ENCODE results near the gene NRL. TPM values are rescaled to one million over a fixed set of nuclear protein-coding genes. Genes with fewer than 3 reads are reported as not detected.

NRL gene
- total and polyA plus RNA-seq, 2 donors from 2014 or later, result 4.9 to 5.5 TPM

- Histone ChIP-seq H3K27ac (ENCODE audit: low read depth in 2 of 2, low read length in 2 of 2) (no peak overlapping the region), H3K4me3 (ENCODE audit: low read length in 3 of 3) (no peak overlapping the region), H3K9ac (ENCODE audit: low read length in 3 of 3) (no peak overlapping the region), H3K9me3 (ENCODE audit: control insufficient read depth in 2 of 3, insufficient read depth in 1 of 3, low read length in 3 of 3) (no peaks in the 10 kb centered on the region), H3K4me1 (ENCODE audit: control insufficient read depth in 2 of 3, insufficient read depth in 2 of 3, low read depth in 1 of 3, low read length in 3 of 3) (peaks cover 3 to 5% (median 5%) of the 10 kb centered on the region in 3 donors), H3K27me3 (ENCODE audit: control insufficient read depth, insufficient read depth, low read length) (no peaks in the 10 kb centered on the region), H3K36me3 (ENCODE audit: control insufficient read depth in 2 of 3, insufficient read depth in 3 of 3, low read length in 3 of 3) (no peaks in the 10 kb centered on the region)
- DNase-seq (no peak), FAIRE-seq (no peak)
- intact Hi-C loops (cut with DNase I), result no loop called here
- no peak for TF ChIP-seq CTCF (IDR thresholded peaks at IDR 0.05; ENCODE audit: borderline replicate concordance, extremely low read depth, insufficient read depth)
Observed at GRCh38 chr14:24078146-24078545, 36.6 kb downstream of the NRL start.

GRCh38 chr14:24077086-24077485 is 37.7 kb downstream of the NRL start:
- no peak for DNase-seq
- peaks cover 3 to 7% (median 5%) of the 10 kb centered on the region in 3 donors for H3K4me1 ChIP-seq (ENCODE audit: control insufficient read depth in 2 of 3, insufficient read depth in 2 of 3, low read depth in 1 of 3, low read length in 3 of 3)
- H3K9me3 ChIP-seq (ENCODE audit: control insufficient read depth in 2 of 3, insufficient read depth in 1 of 3, low read length in 3 of 3), result no peaks in the 10 kb centered on the region
- intact Hi-C loops (cut with DNase I), result no loop called here
- H3K27me3 ChIP-seq (ENCODE audit: control insufficient read depth, insufficient read depth, low read length), result no peaks in the 10 kb centered on the region
- H3K36me3 ChIP-seq (ENCODE audit: control insufficient read depth in 2 of 3, insufficient read depth in 3 of 3, low read length in 3 of 3), result no peaks in the 10 kb centered on the region
- no peak for TF ChIP-seq CTCF (IDR thresholded peaks at IDR 0.05; ENCODE audit: borderline replicate concordance, extremely low read depth, insufficient read depth)
- H3K9ac ChIP-seq (ENCODE audit: low read length in 3 of 3), result no peak overlapping the region
- no peak for FAIRE-seq
- H3K27ac ChIP-seq (ENCODE audit: low read depth in 2 of 2, low read length in 2 of 2), result no peak overlapping the region
- H3K4me3 ChIP-seq (ENCODE audit: low read length in 3 of 3), result no peak overlapping the region

GRCh38 chr14:24076302-24076601 is 38.5 kb downstream of the NRL start:
- no peak for FAIRE-seq
- DNase-seq, result no peak

More at GRCh38 chr14:24076302-24076601, 38.5 kb downstream of the NRL start:
- Histone ChIP-seq H3K27ac (ENCODE audit: low read depth in 2 of 2, low read length in 2 of 2) (no peak overlapping the region), H3K4me1 (ENCODE audit: control insufficient read depth in 2 of 3, insufficient read depth in 2 of 3, low read depth in 1 of 3, low read length in 3 of 3) (peaks cover 3 to 7% (median 5%) of the 10 kb centered on the region in 3 donors), H3K4me3 (ENCODE audit: low read length in 3 of 3) (no peak overlapping the region), H3K27me3 (ENCODE audit: control insufficient read depth, insufficient read depth, low read length) (no peaks in the 10 kb centered on the region), H3K9ac (ENCODE audit: low read length in 3 of 3) (no peak overlapping the region), H3K9me3 (ENCODE audit: control insufficient read depth in 2 of 3, insufficient read depth in 1 of 3, low read length in 3 of 3) (no peaks in the 10 kb centered on the region), H3K36me3 (ENCODE audit: control insufficient read depth in 2 of 3, insufficient read depth in 3 of 3, low read length in 3 of 3) (no peaks in the 10 kb centered on the region)
- TF ChIP-seq CTCF (IDR thresholded peaks at IDR 0.05; ENCODE audit: borderline replicate concordance, extremely low read depth, insufficient read depth), result no peak
- intact Hi-C loops (cut with DNase I), result no loop called here
